Esophagus muscularis mucosa (tissue), 4 donors: ENCODE results near the gene ZNF331. TPM values are rescaled to one million over a fixed set of nuclear protein-coding genes. Genes with fewer than 3 reads are reported as not detected.
A peak's percentile ranks its signal among the peaks of the same experiment; 100 is the strongest.

Experiments used
- DNase-seq: peaks from one replicate; pipeline ENCODE4 v3.0.0-alpha.2; 2017; ENCODE audit errors: extremely low spot score
- H3K27ac ChIP-seq, 4 donors: fragments of 200-600 bp; sonication (generic); replicated peaks in 1 of 4; 1 replicate in 3 of 4; 2 replicates in 1 of 4; pipeline ENCODE4 v1.5.1; 2016 to 2019; ENCODE audit warnings: mild to moderate bottlenecking in 1 of 4
- H3K27me3 ChIP-seq, 4 donors: fragments of 200-600 bp; sonication (generic); one replicate each; pipeline versions ENCODE4 v1.5.1 to v1.6.0; 2016 to 2019
- H3K36me3 ChIP-seq, 4 donors: fragments of 200-600 bp; sonication (generic); one replicate each; pipeline ENCODE4 v1.5.1; 2016 to 2019
- H3K4me1 ChIP-seq, 4 donors: fragments of 200-600 bp; sonication (generic); one replicate each; pipeline ENCODE4 v1.5.1; 2016 to 2019
- H3K4me3 ChIP-seq, 4 donors: fragments of 200-600 bp; sonication (generic); 1 replicate in 2 of 4; 2 replicates in 2 of 4; pipeline ENCODE4 v1.5.1; 2016 to 2019; ENCODE audit warnings: mild to moderate bottlenecking in 4 of 4, moderate library complexity in 1 of 4
- H3K9me3 ChIP-seq, 4 donors: fragments of 200-600 bp; sonication (generic); 1 replicate in 3 of 4; 2 replicates in 1 of 4; pipeline ENCODE4 v1.5.1; 2016 to 2019
- EP300 ChIP-seq: sonication (generic); formaldehyde crosslinking; IDR thresholded peaks from one replicate; pipeline ENCODE4 v1.6.1; 2017; ENCODE audit warnings: antibody characterized with exemption
- POLR2A ChIP-seq: fragments of 450-650 bp; IDR thresholded peaks from one replicate; pipeline ENCODE4 v1.6.1; 2017; ENCODE audit warnings: antibody characterized with exemption, moderate library complexity, mild to moderate bottlenecking, low read depth
- POLR2AphosphoS5 ChIP-seq, 2 donors: sonication (generic); formaldehyde crosslinking; IDR thresholded peaks; one replicate each; pipeline ENCODE4 v1.6.1; 2017; ENCODE audit warnings: antibody characterized with exemption in 2 of 2
- WGBS: methylation state at CpG from one replicate; pipeline ENCODE4 v1.1.5; 2018; 5-methylcytosine and 5-hydroxymethylcytosine counted together
- intact Hi-C: fragments of 100-400 bp; cut with DNase I; formaldehyde crosslinking; loops from one replicate; pipeline ENCODE4 v1.15.1; 2023
- total RNA-seq, 4 donors: library from RNA; depleted of rRNA; stranded (reverse); fragments of >200 nt; gene quantifications; one replicate each; pipeline versions ENCODE4 v1.1.0 to v1.2.1, GENCODE V29; 2016
- TF ChIP-seq, protein P1 (sequence below), 3 experiments: fragments of 200-600 bp in 2 of 3; fragments of 450-650 bp in 1 of 3; sonication (generic) in 2 of 3; IDR thresholded peaks; one replicate each; pipeline ENCODE4 v1.5.1; 2017 to 2019; ENCODE audit warnings: antibody characterized with exemption in 3 of 3, mild to moderate bottlenecking in 2 of 3, moderate library complexity in 1 of 3

The ZNF331 gene
- total RNA-seq, 4 donors from 2014 or later, result 12.0 to 19.4 (median 16.3) TPM

DNA sequence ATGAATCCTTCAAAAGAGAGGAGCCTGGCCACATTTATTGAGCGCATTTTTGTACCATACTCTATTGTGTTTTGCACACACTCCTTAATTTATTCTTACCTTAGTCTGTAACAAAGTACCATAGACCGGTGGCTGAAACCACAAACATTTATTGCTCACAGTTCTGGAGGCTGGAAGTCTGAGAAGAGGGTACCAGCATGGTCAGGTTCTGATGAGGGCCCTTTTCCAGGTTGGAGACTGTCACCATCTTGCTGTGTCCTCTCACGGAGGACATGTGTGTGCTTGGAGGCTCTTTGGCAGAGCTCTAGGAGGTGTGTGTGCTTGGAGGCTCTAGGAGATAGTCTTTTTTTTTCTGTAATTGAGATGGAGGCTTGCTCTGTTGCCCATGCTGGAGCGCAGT lies 2.1 kb downstream of the ZNF331 start:
- TF ChIP-seq, protein P1, sequence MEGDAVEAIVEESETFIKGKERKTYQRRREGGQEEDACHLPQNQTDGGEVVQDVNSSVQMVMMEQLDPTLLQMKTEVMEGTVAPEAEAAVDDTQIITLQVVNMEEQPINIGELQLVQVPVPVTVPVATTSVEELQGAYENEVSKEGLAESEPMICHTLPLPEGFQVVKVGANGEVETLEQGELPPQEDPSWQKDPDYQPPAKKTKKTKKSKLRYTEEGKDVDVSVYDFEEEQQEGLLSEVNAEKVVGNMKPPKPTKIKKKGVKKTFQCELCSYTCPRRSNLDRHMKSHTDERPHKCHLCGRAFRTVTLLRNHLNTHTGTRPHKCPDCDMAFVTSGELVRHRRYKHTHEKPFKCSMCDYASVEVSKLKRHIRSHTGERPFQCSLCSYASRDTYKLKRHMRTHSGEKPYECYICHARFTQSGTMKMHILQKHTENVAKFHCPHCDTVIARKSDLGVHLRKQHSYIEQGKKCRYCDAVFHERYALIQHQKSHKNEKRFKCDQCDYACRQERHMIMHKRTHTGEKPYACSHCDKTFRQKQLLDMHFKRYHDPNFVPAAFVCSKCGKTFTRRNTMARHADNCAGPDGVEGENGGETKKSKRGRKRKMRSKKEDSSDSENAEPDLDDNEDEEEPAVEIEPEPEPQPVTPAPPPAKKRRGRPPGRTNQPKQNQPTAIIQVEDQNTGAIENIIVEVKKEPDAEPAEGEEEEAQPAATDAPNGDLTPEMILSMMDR (IDR thresholded peaks at IDR 0.05), result no peak
- TF ChIP-seq EP300, result no peak
- TF ChIP-seq POLR2A, result no peak
- TF ChIP-seq POLR2AphosphoS5 (IDR thresholded peaks at IDR 0.05), result no peak
- intact Hi-C loops, result no loop called here
- Histone ChIP-seq H3K27me3 (no peaks in the 10 kb centered on the region), H3K36me3 (peaks cover 0 to 22% (median 11%) of the 10 kb centered on the region in 4 donors), H3K4me3 (no peak overlapping the region), H3K27ac (no peak overlapping the region), H3K4me1 (peaks cover 5 to 11% (median 7%) of the 10 kb centered on the region in 4 donors), H3K9me3 (no peaks in the 10 kb centered on the region)
- 74% methylated on average over 4 of the region's 4 CpGs for WGBS
- DNase-seq, result no peak

DNA sequence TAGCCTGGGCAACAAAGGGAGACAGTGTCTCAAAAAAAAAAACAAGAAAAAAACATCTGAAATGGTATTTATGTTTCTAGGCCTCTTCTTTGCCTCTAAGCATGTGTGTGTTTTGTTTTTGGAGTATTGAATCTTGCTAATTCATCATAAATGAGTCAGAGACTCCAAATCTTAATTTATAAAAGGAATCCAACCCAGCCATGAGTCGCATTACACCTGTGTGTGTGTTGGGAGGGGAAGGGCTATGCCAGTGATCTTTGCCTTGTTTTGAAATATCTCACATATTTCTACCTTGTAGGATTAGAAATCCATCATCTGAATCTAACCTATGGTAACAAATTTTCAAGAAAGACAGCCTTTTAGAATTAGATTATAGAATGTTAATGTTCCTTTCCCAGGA lies 4.0 kb downstream of the ZNF331 start:
- Histone ChIP-seq H3K27ac (no peak overlapping the region), H3K9me3 (no peaks in the 10 kb centered on the region), H3K4me1 (peaks cover 6 to 15% (median 12%) of the 10 kb centered on the region in 4 donors), H3K36me3 (peaks cover 0 to 29% (median 11%) of the 10 kb centered on the region in 4 donors), H3K27me3 (no peaks in the 10 kb centered on the region), H3K4me3 (no peak overlapping the region)
- DNase-seq, result no peak
- intact Hi-C loops, result no loop called here
- WGBS, result 88% methylated on average over 1 of the region's 1 CpG
- no peak for TF ChIP-seq POLR2AphosphoS5 (IDR thresholded peaks at IDR 0.05)
- TF ChIP-seq EP300, result no peak
- TF ChIP-seq, protein P1 (IDR thresholded peaks at IDR 0.05), result no peak
- TF ChIP-seq POLR2A, result no peak

DNA sequence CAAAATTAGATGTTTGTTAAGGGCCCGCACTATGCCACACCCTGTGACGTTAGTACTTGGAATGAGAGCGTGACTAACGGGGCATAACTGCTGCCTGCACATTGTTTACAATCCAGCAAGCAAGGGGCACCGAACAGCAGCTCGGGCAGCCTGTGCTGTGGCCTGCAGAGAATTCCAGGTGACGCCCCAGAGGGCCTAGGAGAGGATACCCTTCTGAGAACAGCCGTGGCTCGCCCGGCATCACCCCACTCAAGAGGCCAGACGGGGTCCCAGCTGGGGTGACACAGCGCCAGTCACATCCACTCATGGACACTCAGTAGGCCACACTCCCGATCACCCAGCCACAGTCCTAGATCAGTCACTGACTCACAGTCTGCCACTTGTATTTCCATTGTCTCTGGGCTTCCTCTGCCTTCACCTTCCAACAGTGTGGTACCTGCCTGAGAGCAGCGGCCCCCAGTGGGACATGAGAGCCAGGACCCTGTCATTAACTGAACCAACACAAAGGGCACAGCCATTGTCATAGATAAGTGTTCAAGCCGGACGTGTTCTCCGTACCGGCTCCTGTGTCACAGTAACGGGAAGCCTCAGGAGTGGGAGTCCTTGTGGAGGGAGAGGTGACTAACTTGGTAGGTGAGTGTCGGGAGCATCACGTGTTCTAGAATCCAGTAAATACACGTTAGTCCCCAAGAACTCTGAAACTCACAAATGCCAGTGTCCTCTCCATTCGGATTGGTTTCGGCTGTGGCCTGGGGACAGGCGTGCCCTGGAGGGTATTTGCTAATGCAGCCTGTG lies 7.5 kb downstream of the ZNF331 start:
- 88% methylated on average over 25 of the region's 25 CpGs for WGBS
- Histone ChIP-seq H3K4me3 (no peak overlapping the region), H3K4me1 (peaks cover 0 to 29% (median 9%) of the 10 kb centered on the region in 4 donors), H3K36me3 (peaks cover 0 to 25% (median 11%) of the 10 kb centered on the region in 4 donors), H3K9me3 (no peaks in the 10 kb centered on the region), H3K27me3 (no peaks in the 10 kb centered on the region), H3K27ac (peak overlapping the region in 3 of 4 donors; percentile 13 to 36 (median 20))
- intact Hi-C loops, result no loop called here
- TF ChIP-seq EP300 (no peak), POLR2AphosphoS5 (IDR thresholded peaks at IDR 0.05) (no peak), POLR2A (no peak)
- TF ChIP-seq, protein P1 (IDR thresholded peaks at IDR 0.05), result no peak
- no peak for DNase-seq

DNA sequence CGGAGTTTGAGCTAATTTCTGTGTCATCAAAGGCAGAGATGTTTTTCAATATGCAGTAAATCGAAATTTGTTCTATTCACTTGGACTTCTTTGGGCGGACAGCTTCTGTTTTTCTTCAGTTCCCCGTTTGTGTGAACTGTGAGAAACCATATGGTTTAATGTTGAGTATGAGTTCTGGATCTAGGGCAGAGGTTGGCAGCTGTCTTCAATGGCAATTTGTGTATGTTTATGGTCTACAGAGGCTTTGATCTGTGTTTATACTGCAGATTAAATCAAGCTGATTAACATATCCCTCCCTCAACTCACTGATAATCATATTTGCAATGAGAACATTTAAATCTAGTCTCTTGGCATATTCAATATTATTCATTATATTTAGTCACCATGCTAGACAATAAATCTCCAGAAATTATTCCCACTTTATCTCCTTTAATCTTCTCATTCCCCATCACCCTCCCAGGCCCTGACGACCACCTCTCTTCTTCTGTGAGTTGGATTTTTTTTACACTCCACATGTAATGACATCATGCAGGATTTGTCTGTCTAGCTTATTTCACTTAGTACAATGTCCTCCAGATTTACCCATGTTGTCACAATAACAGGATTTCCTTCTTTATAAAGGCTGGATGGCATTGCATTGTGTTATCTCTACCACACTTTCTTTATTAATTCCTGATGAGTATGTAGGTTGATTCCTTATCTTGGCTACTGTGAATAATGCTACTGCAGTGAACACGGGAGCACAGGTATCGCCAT lies 9.0 kb downstream of the ZNF331 start:
- peaks cover 0 to 29% (median 9%) of the 10 kb centered on the region in 4 donors for H3K4me1 ChIP-seq
- intact Hi-C loops, result no loop called here
- no peak overlapping the region for H3K4me3 ChIP-seq
- DNase-seq, result no peak
- H3K27me3 ChIP-seq, result no peaks in the 10 kb centered on the region
- peak overlapping the region; percentile 7 to 29 (median 16) for H3K27ac ChIP-seq
- TF ChIP-seq POLR2AphosphoS5 (IDR thresholded peaks at IDR 0.05), result no peak
- TF ChIP-seq POLR2A, result no peak
- no peak for TF ChIP-seq EP300
- TF ChIP-seq, protein P1 (IDR thresholded peaks at IDR 0.05), result no peak
- no peaks in the 10 kb centered on the region for H3K9me3 ChIP-seq
- H3K36me3 ChIP-seq, result peaks cover 0 to 19% (median 8%) of the 10 kb centered on the region in 4 donors
- WGBS, result 59% methylated on average over 7 of the region's 7 CpGs
